Thoracic aorta (tissue), 2 donors: ENCODE measurements around the gene KCNIP1. TPM values are rescaled to one million over a fixed set of nuclear protein-coding genes. Genes with fewer than 3 reads are reported as not detected.

Experiments used
- ATAC-seq: fragments of 150-250 bp; one replicate; pipeline ENCODE4 v1.8.0; 2017; ENCODE audit warnings: low read depth; ENCODE audit not compliant: insufficient number of reproducible peaks, low FRiP score
- DNase-seq: peaks from one replicate; pipeline ENCODE4 v3.0.0-alpha.2; 2020; ENCODE audit warnings: low spot score
- H3K27ac ChIP-seq, 2 donors: fragments of 200-600 bp; sonication (generic); 1 replicate in 1 of 2; 2 replicates in 1 of 2; pipeline ENCODE4 v1.5.1; 2016; ENCODE audit warnings: mild to moderate bottlenecking in 2 of 2, moderate library complexity in 2 of 2
- H3K27me3 ChIP-seq: fragments of 200-600 bp; sonication (generic); replicated peaks from 2 replicates; pipeline ENCODE4 v1.6.0; 2016; ENCODE audit warnings: mild to moderate bottlenecking; ENCODE audit not compliant: insufficient read depth
- H3K36me3 ChIP-seq: fragments of 200-600 bp; sonication (generic); one replicate; pipeline ENCODE4 v1.5.1; 2016
- H3K4me1 ChIP-seq, 2 donors: fragments of 200-600 bp; sonication (generic); 1 replicate in 1 of 2; 2 replicates in 1 of 2; pipeline versions ENCODE4 v1.5.1 to v1.6.0; 2016; ENCODE audit warnings: low read depth in 2 of 2, mild to moderate bottlenecking in 1 of 2; ENCODE audit not compliant: control insufficient read depth in 1 of 2
- H3K4me3 ChIP-seq: fragments of 200-600 bp; sonication (generic); 2 replicates; pipeline ENCODE4 v1.5.1; 2016; ENCODE audit warnings: mild to moderate bottlenecking
- H3K9me3 ChIP-seq: fragments of 200-600 bp; sonication (generic); 2 replicates; pipeline ENCODE4 v1.5.1; 2016
- CTCF ChIP-seq: fragments of 200-600 bp; sonication (generic); IDR thresholded peaks from one replicate; pipeline ENCODE4 v1.5.1; 2019; ENCODE audit warnings: antibody characterized with exemption
- total RNA-seq, 2 donors: library from RNA; depleted of rRNA; stranded (reverse); fragments of >200 nt; gene quantifications; one replicate each; pipeline versions ENCODE4 v1.1.0 to v1.2.3, GENCODE V29; 2016

Gene KCNIP1
- total RNA-seq, 2 donors from 2014 or later = not detected

- H3K4me1 ChIP-seq = no peaks in the 10 kb centered on the region
- no peak for ATAC-seq
- no peak overlapping the region for H3K4me3 ChIP-seq
- no peak overlapping the region for H3K27ac ChIP-seq
- no peak for DNase-seq
- H3K27me3 ChIP-seq = no peaks in the 10 kb centered on the region
- no peak for TF ChIP-seq CTCF
- H3K9me3 ChIP-seq = no peaks in the 10 kb centered on the region
- no peaks in the 10 kb centered on the region for H3K36me3 ChIP-seq
Observed at GRCh38 chr5:170737591-170737990, 233.8 kb downstream of the KCNIP1 start.

DNA sequence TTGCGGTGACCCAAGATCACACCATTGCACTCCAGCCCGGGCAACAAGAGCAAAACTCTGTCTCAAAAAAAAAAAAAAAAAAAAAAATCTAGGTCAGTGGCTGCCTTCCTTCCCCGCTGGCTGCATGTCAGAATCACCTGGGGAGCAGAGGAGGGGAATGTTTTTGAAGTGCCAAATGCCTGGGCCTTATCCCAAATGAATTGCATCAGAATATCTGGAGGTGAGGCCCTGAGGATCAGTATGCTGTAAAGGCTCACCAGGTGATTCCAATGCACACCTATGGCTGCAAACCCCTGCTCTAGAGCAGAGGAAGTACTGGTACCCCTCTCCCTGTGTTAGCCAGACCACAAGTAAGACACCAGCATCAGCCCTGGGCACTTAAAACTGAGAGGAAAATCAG is 235.0 kb downstream of the KCNIP1 start:
- Histone ChIP-seq H3K4me3 (no peak overlapping the region), H3K27ac (no peak overlapping the region), H3K27me3 (no peaks in the 10 kb centered on the region), H3K9me3 (no peaks in the 10 kb centered on the region), H3K36me3 (no peaks in the 10 kb centered on the region), H3K4me1 (no peaks in the 10 kb centered on the region)
- DNase-seq = no peak
- TF ChIP-seq CTCF = no peak
- ATAC-seq = no peak

- H3K4me1 ChIP-seq = peaks cover 0 to 2% of the 10 kb centered on the region in 2 donors
- no peak for TF ChIP-seq CTCF
- H3K27ac ChIP-seq = no peak overlapping the region
- ATAC-seq (no peak), DNase-seq (no peak)
- H3K36me3 ChIP-seq = no peaks in the 10 kb centered on the region
- no peak overlapping the region for H3K4me3 ChIP-seq
- no peaks in the 10 kb centered on the region for H3K27me3 ChIP-seq
- H3K9me3 ChIP-seq = no peaks in the 10 kb centered on the region
Observed at GRCh38 chr5:170739446-170739845, 235.6 kb downstream of the KCNIP1 start.

DNA sequence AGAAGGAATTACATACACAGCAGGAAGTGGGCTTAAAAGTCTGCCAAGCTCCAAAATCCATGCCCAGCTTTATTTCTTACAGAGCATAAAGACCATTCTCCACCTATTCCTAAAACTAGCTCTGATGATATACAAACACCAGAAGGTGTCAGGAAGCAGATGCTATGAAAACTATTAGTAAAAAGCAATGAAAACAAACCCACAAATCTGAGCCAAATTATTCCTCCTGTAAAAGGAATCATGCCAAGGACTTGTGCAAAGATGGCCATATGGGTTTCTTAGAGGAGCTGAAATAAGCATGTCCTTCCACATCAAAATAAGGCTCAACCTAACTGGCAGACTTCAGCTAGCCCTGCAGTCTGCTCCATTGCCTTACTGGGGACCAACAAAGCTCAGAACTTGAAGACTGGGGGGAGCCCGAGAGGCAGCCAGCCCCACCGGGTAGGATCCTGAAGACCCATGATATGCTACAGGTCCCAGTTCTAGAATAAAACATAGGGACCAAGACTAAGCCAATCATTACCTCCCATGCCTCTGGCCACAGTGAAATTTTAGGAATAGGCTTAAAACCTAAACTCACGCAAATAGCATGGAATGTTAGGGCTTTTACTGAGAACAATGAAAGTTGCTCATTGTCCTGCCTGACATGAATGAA is 236.9 kb downstream of the KCNIP1 start:
- H3K4me1 ChIP-seq = peaks cover 10 to 11% of the 10 kb centered on the region in 2 donors
- H3K27me3 ChIP-seq = no peaks in the 10 kb centered on the region
- DNase-seq (no peak), ATAC-seq (no peak)
- no peak overlapping the region for H3K27ac ChIP-seq
- H3K4me3 ChIP-seq = no peak overlapping the region
- no peaks in the 10 kb centered on the region for H3K9me3 ChIP-seq
- TF ChIP-seq CTCF = no peak
- H3K36me3 ChIP-seq = no peaks in the 10 kb centered on the region

GRCh38 chr5:170741801-170742200 is 238.0 kb downstream of the KCNIP1 start:
- no peak for ATAC-seq
- DNase-seq = no peak
- Histone ChIP-seq H3K9me3 (no peaks in the 10 kb centered on the region), H3K4me1 (peaks cover 11 to 13% of the 10 kb centered on the region in 2 donors), H3K27ac (no peak overlapping the region), H3K4me3 (no peak overlapping the region), H3K27me3 (no peaks in the 10 kb centered on the region), H3K36me3 (no peaks in the 10 kb centered on the region)
- no peak for TF ChIP-seq CTCF
